Esophagus mucosa (tissue), 1 donor: ENCODE results near the gene CHST15. TPM values are rescaled to one million over a fixed set of nuclear protein-coding genes. Genes with fewer than 3 reads are reported as not detected.
"Not testable (repeated sequence)": the region's sequence is repeated elsewhere in the genome, so short reads cannot be mapped to it uniquely, and the experiment has no call there.

Source experiments
- ATAC-seq: fragments of 200-7000 bp; cut with Tn5 transposase; one replicate; pipeline ENCODE4 v1.9.1; 2020
- total RNA-seq: library from RNA; stranded (reverse); gene quantifications from one replicate; pipeline ENCODE4 v1.2.4, GENCODE V29; 2023
- donor health status: DM: yes; HTN: yes; CAD: no.

CHST15 gene
- total RNA-seq, 1 donor from 2014 or later: 6.1 TPM

DNA sequence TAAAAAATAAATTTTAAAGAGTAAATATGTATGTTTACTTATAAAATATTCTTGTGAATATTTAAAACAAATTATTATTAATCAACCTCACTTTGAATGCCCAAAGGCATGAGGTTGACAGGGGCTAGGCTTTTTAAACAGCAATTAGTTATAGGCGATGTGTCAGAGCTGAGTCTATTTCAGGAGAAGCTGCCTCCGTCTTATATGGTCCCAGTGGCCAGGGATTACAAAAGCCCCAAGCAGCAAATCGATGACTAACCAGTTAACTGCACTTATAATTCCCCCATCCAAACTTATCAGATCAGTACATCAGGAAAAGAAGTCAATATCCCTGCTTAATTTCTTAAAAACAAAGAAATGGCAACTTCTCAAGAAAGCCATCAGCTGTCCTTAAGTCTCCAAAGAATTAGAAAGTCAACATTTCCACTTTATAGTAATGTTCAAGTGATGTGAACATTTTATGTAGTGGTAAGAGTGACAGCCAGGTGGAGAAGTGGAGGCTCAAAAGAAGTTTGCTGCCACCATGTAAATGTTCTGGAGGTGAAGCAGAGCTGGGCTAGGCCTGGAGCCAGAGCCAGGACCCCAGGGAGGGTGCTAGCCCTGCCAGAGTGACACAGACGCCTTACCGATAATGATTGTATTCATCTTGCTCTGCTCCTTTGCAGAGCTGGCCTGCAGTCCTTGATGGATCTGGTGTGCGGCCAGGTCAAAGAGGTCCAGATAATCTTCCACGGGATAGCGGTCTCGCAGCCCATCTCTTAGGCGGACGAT is 51.5 kb downstream of the CHST15 start:
- ATAC-seq: no peak

DNA sequence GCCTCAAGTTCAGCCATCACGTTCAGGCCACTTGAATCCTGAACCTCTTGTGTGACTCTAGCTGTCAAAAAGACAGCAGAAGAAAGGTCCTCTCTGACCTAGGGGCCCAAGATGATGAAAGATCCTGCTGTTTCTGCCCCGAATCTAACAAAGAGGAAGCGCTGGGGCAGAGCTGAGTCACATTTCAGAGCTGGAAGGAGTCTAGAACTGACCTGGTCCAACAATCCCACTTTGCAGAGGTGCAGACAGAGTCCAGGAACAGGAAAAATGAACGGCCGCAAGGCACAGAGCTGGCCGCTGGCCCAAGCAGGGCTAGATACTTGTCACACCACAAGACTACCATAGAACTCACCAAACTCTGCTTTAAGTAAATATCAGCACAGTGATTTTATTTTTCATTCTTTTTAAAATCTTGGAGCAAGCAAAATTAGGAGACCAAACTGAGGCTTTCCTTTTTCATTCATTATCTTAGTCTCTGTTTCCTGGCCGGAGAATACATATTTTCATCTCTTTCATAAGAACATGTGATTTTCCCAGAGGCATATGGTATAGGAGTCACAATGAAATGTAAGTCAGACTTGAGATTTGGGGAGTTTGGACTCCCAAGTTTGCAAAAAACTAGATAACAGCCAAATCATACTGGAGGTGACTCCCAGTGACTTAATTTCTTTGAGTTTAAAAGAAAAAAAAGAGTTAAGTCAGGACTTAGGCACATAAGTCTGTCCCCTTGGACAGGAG is 52.8 kb downstream of the CHST15 start:
- ATAC-seq: no peak

DNA sequence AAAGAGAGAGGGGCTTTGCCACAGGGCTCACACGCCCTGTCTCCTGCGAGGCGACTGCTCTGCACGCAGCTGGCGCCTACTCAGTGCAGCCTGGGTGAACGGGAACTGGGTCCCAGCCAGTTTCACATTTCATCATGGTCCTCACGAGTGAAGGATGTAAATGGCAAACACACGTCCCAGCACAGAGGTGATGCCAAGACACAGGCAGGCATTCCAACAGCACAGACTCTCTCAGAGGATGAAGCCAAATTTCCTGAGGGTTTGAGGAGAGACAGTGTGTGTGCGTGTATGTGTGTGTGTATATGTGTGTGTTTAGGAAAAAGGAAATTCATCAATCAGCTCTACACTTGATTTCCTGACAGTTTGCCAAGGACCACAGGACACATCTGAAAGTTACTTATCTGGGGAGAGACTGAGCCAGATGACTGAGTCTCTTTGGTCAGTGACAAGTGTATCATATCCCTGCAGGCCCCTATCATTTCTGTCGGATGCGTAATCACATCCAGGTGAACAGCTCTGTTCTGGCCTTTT is 53.9 kb downstream of the CHST15 start:
- no peak for ATAC-seq

DNA sequence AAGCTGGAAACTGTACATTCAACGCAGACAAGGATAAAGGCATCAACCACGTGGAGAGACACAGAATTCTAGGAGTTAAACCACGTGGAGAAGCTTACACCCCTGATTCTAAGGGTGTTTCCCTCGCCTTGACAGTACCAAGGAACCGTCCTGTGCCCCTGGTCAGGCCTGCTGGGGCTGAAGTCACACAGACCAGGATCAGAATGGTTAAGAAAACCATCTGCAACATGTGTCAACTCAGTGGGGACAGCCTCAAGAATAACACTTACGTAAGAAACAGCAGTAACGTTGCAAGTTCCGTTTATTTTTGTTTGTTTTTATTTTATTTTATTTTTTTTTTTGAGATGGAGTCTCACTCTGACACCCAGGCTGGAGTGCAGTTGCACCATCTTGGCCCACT is 55.6 kb downstream of the CHST15 start:
- no peak for ATAC-seq

- no peak for ATAC-seq
Measured at GRCh38 chr10:124037286-124037685, 56.1 kb downstream of the CHST15 start.

GRCh38 chr10:124036746-124037145 is 56.7 kb downstream of the CHST15 start:
- ATAC-seq: no peak

DNA sequence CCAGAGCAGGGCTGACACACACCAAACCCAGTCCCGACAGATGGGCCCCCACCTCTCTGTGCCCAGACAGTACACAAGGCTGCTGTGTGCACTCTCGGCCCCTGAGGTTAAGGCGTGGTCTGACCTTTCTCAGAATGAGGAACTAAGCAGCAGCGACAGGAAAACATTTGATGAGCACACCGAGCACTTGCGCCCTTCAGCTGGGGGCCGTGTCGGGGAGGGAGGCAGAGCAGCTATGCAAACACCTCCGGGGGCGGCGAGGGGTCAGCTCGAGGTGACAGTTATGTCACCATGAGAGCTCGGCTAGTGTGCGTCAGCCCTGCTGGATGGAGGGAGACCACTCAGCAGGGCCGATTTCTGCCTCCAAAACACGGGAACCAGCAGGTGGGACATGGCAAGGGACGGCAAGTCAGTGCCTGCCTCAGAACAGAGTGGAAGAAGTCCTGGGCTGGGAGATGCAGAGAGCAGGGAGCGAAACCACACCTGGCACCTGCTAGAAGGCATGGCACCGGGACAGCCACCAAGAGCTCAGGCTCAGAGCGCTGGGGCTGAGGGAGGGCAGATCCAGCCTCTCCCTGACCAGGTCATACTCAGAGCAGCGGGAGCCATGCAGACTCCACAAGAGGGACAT is 57.4 kb downstream of the CHST15 start:
- peak; percentile 86 for ATAC-seq

GRCh38 chr10:124035306-124035927 is 58.0 kb downstream of the CHST15 start:
- ATAC-seq: no peak

DNA sequence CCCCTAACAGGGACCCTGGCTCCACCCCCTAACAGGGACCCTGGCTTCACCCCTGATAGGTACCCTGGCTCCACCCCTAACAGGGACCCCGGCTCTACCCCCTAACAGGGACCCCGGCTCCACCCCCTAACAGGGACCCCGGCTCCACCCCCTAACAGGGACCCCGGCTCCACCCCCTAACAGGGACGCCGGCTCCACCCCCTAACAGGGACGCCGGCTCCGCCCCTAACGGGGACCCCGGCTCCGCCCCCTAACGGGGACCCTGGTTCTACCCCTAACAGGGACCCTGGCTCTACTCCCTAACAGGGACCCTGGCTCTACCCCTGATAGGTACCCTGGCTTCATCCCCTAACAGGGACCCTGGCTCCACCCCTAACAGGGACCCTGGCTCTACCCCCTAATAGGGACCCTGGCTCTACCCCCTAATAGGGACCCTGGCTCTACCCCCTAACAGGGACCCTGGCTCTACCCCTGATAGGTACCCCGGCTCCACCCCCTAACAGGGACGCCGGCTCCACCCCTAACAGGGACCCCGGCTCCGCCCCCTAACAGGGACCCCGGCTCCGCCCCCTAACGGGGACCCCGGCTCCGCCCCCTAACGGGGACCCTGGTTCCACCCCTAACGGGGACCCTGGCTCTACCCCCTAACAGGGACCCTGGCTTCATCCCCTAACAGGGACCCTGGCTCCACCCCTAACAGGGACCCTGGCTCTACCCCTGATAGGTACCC is 58.7 kb downstream of the CHST15 start:
- ATAC-seq: not testable (repeated sequence)

GRCh38 chr10:124033887-124034218 is 59.5 kb downstream of the CHST15 start:
- ATAC-seq: no peak

DNA sequence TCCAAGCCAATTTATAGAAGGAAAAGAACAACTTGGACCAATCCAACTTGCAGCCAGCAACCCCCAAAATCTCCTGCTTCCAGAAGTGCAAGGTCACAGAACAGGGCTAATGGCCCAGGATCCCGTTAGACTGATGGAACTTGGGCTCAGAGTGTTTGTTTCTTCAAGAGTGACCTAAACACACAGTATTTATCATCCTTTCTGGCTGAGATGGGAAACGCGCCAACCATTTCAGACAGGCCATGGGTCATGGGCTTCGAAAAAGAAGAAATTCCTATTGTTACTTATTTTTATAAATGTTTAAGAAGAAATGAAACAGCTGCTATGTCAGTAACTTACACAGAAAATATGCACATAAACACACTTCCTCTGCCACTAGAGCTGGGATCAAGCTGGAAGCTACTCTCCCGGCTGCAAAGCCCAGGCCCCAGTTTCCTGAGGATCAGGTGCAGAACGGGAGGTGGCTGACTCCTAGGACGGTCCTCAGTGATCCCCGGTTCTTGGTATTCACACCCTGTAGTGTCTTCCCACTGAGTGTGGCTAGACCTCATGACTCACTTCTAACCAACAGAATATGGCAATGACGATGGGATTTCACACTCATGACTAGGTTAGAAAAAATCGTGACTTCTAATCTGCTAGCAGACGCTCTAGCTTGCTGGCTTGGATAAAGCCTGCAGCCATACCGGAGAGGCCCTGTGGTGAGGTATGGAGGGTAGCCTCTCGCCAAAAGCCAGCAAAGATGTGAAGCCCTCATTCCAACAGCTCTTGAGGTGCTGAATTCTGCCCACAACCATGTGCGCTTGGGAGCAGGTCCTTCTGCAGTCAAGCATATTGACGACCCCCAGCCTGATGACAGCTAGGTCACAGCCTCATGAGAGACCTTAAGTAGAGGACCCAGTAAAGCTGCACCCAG is 60.2 kb downstream of the CHST15 start:
- ATAC-seq: no peak

DNA sequence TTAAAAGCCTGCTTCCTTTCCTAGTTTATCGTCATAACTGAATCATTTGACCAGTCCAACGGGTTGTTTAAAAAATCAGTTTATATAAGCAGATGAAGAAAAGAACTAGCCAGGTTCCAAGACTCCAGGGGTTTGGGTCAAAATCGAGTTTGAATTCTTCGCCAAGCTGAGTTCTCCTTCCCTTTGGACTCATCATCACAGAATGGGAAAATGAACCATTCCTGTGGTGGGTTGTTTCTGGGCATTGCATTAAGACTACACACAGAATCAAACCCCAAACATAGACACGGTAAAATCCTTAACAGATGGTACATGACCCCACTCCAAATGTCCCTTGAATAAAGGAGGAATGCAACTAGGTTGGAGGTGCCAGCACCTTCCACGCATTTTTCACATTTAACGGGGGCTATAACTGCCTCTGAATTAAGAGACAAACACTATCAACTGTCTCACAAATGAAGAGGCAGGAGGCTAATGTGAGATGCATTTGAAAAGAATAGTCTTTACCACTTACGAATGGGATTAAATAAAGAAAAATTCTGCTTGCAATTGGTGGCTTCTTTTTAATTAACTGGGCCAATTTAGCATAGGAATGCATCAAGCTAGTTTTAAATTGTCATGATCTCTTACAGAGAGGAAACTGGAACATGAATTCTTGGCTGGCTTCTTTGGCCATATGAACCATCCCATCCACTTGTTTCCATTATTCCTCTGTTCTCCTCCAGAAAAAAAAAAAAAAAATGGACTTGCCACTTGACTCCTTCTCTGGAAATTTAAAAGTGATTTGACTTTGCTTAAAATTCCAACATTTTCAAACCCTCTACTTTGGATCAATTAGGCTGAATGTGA is 61.1 kb downstream of the CHST15 start:
- ATAC-seq: no peak

- no peak for ATAC-seq
Measured at GRCh38 chr10:124030492-124031110, 62.8 kb downstream of the CHST15 start.

GRCh38 chr10:124030061-124030460 is 63.3 kb downstream of the CHST15 start:
- no peak for ATAC-seq

GRCh38 chr10:124029559-124029958 is 63.8 kb downstream of the CHST15 start:
- no peak for ATAC-seq

- no peak for ATAC-seq
Measured at GRCh38 chr10:124028700-124029480, 64.5 kb downstream of the CHST15 start.

DNA sequence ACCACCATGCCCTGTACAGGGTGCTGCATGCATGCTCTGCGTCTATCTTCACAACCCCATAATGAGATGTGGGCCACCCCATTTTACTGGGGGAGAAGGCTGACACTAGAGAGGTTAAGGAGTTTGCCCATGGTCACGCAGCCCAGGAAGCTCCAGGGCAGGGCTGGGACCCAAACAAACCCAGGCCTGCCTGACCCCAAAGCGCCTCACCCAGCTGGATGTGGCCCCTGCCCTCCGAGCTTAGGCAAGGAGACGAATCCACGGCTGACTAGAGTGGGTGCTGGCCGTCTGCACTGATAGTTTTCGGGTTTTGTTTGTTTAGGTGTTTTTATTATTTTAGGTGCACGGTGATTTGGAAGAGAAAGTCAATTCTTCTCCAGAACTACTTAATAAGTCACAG is 65.7 kb downstream of the CHST15 start:
- ATAC-seq: no peak

GRCh38 chr10:124027031-124027611 is 66.3 kb downstream of the CHST15 start:
- no peak for ATAC-seq

GRCh38 chr10:124026589-124026939 is 66.8 kb downstream of the CHST15 start:
- no peak for ATAC-seq
